Lower leg skin (tissue), 3 donors: ENCODE data around the gene LPCAT3.
A peak's percentile ranks its signal among the peaks of the same experiment; 100 is the strongest.

Source experiments
- POLR2A ChIP-seq, 2 donors: fragments of 450-650 bp; IDR thresholded peaks; one replicate each; pipeline ENCODE4 v1.6.1; 2016 to 2017; ENCODE audit warnings: antibody characterized with exemption in 2 of 2, mild to moderate bottlenecking in 1 of 2, moderate library complexity in 1 of 2
- TF ChIP-seq, protein P1 (sequence below), 3 donors: fragments of 450-650 bp; IDR thresholded peaks; one replicate each; pipeline ENCODE4 v1.5.1; 2016; ENCODE audit warnings: antibody characterized with exemption in 3 of 3, mild to moderate bottlenecking in 3 of 3, moderate library complexity in 2 of 3

DNA sequence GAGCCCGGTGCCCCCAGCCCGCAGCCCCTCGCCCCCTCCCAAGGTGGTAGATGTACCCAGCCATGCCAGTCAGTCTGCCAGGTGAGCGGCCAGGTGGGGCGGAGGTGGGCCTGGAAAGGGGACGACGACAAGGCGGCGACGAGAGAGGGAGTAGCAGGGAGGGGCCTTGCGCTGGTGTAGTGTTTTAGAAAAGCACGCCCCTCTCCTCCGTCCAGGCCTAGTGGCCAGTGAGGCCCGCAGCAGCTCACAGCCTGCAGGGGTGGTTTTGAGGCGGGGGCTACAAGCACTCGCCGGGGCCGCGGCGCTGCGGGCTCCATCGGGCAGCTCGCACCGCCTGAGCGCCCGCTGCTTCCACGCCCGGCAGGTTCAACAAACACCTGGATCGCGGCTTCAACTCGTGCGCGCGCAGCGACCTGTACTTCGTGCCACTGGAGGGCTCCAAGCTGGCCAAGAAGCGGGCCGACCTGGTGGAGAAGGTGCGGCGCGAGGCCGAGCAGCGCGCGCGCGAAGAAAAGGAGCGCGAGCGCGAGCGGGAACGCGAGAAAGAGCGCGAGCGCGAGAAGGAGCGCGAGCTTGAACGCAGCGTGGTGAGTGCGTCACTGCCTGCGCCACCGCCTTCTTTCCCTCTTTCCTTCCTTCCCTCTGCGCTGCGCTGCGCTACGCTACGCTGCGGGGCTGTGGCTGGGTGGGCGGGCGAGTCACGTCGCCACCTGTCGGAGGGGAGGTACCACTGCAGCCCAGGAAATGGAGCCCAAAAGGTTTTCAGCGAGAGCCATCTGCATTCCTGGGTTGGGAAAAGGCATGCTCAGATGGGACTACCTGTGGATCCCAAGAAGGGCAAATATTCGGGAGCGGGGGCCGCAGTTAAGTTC is 80.6 kb downstream of the LPCAT3 start:
- peak in 1 of 2 donors; percentile 46 for TF ChIP-seq POLR2A (IDR thresholded peaks at IDR 0.05)
- TF ChIP-seq, protein P1, sequence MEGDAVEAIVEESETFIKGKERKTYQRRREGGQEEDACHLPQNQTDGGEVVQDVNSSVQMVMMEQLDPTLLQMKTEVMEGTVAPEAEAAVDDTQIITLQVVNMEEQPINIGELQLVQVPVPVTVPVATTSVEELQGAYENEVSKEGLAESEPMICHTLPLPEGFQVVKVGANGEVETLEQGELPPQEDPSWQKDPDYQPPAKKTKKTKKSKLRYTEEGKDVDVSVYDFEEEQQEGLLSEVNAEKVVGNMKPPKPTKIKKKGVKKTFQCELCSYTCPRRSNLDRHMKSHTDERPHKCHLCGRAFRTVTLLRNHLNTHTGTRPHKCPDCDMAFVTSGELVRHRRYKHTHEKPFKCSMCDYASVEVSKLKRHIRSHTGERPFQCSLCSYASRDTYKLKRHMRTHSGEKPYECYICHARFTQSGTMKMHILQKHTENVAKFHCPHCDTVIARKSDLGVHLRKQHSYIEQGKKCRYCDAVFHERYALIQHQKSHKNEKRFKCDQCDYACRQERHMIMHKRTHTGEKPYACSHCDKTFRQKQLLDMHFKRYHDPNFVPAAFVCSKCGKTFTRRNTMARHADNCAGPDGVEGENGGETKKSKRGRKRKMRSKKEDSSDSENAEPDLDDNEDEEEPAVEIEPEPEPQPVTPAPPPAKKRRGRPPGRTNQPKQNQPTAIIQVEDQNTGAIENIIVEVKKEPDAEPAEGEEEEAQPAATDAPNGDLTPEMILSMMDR (IDR thresholded peaks at IDR 0.05): peak in 1 of 3 donors; percentile 85
